ENCODE results near the gene MAD1L1.

DNA sequence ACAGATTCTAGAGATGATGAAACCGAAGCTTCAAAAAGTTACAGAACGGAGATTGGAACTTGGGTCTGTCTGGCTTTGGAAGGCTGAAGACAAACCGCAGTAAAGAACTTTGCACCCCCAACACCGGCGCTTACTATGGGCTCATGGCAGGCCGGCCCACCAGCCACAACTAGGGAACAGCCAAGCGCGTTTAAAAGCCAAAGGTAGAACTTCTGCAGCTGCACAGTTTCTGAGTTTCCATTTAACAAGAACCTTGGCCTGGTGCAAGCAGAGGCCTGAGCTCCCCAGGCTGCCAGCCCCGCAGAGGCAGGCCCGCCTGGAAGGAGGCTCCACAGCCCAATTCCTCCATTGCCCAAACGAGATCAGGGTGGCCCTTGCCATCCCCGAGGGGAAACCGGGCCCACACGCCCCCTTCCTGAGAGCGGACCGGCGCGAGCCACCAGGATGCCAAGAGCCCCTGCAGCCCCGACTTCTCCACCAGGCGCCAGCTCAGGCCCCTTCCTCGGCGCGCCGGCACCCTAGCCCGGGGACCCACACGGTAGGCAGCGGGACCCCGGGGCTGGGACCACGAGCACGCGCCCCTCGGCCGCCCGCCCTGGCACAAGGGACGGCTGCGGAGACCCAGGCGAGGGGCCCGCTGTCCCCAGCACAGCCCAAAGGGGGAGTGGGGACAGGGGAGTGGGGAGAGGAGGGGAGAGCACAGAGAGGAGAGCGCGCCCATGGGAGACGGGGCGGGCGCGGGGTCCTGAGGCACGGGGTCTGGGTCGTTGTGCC, 566 bp downstream of the MAD1L1 start:
- TF ChIP-seq GATA2 (IDR thresholded peaks at IDR 0.05; ENCODE audit: low read depth, low read length) = no peak
- TF ChIP-seq GATA3 (IDR thresholded peaks at IDR 0.05; ENCODE audit: low read depth, low read length) = no peak
